ENCODE data around the gene DGKD.

Gene DGKD

GRCh38 chr2:233499928-233500327, 145.6 kb downstream of the DGKD start:
- TF ChIP-seq CSRNP3 (CRISPR knock-in tag; IDR thresholded peaks at IDR 0.05) (no peak), ZC3H10 (CRISPR knock-in tag; IDR thresholded peaks at IDR 0.05) (no peak), ISL1 (CRISPR knock-in tag; IDR thresholded peaks at IDR 0.05) (no peak), CREB5 (CRISPR knock-in tag; IDR thresholded peaks at IDR 0.05; ENCODE audit: low read depth) (no peak), RARB (CRISPR knock-in tag; IDR thresholded peaks at IDR 0.05) (no peak), TOX (CRISPR knock-in tag; IDR thresholded peaks at IDR 0.05; ENCODE audit: borderline replicate concordance) (no peak), GLIS3 (CRISPR knock-in tag; IDR thresholded peaks at IDR 0.05) (no peak), PPARA (CRISPR knock-in tag; IDR thresholded peaks at IDR 0.05; ENCODE audit: borderline replicate concordance) (no peak), PATZ1 (CRISPR knock-in tag; IDR thresholded peaks at IDR 0.05; ENCODE audit: borderline replicate concordance) (no peak), POU6F1 (CRISPR knock-in tag; IDR thresholded peaks at IDR 0.05; ENCODE audit: borderline replicate concordance, low read depth) (no peak)

GRCh38 chr2:233501198-233502076, 147.1 kb downstream of the DGKD start:
- no peak for ATAC-seq
- TF ChIP-seq CSDC2 (CRISPR knock-in tag; IDR thresholded peaks at IDR 0.05) (no peak), TCF4 (CRISPR knock-in tag; IDR thresholded peaks at IDR 0.05; ENCODE audit: borderline replicate concordance) (no peak)

More at GRCh38 chr2:233499928-233500327, 145.6 kb downstream of the DGKD start:
- no peak for ATAC-seq

- TF ChIP-seq TOX (CRISPR knock-in tag; IDR thresholded peaks at IDR 0.05; ENCODE audit: borderline replicate concordance): no peak
- no peak for ATAC-seq
Observed at GRCh38 chr2:233503481-233503880, 149.2 kb downstream of the DGKD start.

GRCh38 chr2:233503947-233504637, 149.8 kb downstream of the DGKD start:
- no peak for TF ChIP-seq SNAI2 (CRISPR knock-in tag; IDR thresholded peaks at IDR 0.05)
- TF ChIP-seq POU6F1 (CRISPR knock-in tag; IDR thresholded peaks at IDR 0.05; ENCODE audit: borderline replicate concordance, low read depth): no peak
- ATAC-seq: no peak

- ATAC-seq: no peak
- no peak for TF ChIP-seq ZC3H10 (CRISPR knock-in tag; IDR thresholded peaks at IDR 0.05)
- no peak for TF ChIP-seq ZNF70 (CRISPR knock-in tag; IDR thresholded peaks at IDR 0.05)
- no peak for TF ChIP-seq TSHZ2 (CRISPR knock-in tag; IDR thresholded peaks at IDR 0.05)
- no peak for TF ChIP-seq CSRNP3 (CRISPR knock-in tag; IDR thresholded peaks at IDR 0.05)
- no peak for TF ChIP-seq SNAI2 (CRISPR knock-in tag; IDR thresholded peaks at IDR 0.05)
Observed at GRCh38 chr2:233513953-233514655, 159.8 kb downstream of the DGKD start.

All from SK-N-SH treated with all-trans-retinoic acid at 6 μM for 48 hours (cell line).